Right ventricle myocardium superior (tissue), 1 donor: ENCODE results near the gene LOX. TPM values are rescaled to one million over a fixed set of nuclear protein-coding genes. Genes with fewer than 3 reads are reported as not detected.
"Not testable (repeated sequence)": the region's sequence is repeated elsewhere in the genome, so short reads cannot be mapped to it uniquely, and the experiment has no call there.

Source experiments
- ATAC-seq: fragments of 200-7000 bp; cut with Tn5 transposase; one replicate; pipeline ENCODE4 v1.9.1; 2020; ENCODE audit warnings: mild to moderate bottlenecking; ENCODE audit not compliant: poor library complexity
- DNase-seq: peaks from one replicate; pipeline ENCODE4 v3.0.0-alpha.2; 2020
- intact Hi-C: fragments of 100-400 bp; cut with DNase I; formaldehyde crosslinking; loops from one replicate; pipeline ENCODE4 v1.11.2; 2022
- total RNA-seq: library from RNA; stranded (reverse); fragmentation: NEBNext Ultra II Directional; extraction: Animal tissue kit (Norgen Biotek cat#: 25700); gene quantifications from one replicate; pipeline ENCODE4 v1.2.1, GENCODE V29; 2021
- donor health status: DM: no; HTN: yes; CAD: no; lungs with severe emphysema.

Gene LOX
- total RNA-seq, 1 donor from 2014 or later, result 3.1 TPM

DNA sequence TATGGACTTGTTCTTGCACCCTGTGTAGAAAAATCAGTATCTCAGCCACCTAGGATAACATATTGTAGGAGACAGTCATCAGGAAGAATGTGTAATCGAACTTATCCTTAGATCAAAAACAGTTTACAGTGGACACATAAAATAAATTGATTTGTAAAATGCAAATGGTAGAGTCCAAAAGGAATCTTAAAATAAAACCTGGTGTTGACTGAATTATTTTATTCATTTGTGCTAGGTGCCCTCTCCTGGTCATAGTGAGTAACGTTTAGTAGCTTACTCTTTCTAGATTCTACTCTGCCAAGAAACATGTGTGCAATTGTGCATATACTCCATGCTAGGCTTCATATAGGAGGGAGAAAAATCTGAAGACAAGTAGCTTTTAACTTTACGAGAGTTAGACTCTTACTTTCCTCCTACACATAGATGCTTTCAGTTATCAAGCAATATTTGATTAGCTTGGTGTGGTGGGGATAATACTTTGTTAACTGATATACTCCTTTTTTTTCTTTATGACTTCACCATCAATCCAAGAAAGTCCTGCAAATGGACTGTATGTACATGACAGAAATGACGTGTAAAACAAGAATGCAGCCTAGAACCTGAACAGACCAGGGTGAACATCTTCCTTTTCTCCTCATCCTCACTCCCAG, 23.7 kb upstream of the LOX start:
- ATAC-seq (peak; percentile 59), DNase-seq (no peak)
- intact Hi-C loops, result no loop called here

DNA sequence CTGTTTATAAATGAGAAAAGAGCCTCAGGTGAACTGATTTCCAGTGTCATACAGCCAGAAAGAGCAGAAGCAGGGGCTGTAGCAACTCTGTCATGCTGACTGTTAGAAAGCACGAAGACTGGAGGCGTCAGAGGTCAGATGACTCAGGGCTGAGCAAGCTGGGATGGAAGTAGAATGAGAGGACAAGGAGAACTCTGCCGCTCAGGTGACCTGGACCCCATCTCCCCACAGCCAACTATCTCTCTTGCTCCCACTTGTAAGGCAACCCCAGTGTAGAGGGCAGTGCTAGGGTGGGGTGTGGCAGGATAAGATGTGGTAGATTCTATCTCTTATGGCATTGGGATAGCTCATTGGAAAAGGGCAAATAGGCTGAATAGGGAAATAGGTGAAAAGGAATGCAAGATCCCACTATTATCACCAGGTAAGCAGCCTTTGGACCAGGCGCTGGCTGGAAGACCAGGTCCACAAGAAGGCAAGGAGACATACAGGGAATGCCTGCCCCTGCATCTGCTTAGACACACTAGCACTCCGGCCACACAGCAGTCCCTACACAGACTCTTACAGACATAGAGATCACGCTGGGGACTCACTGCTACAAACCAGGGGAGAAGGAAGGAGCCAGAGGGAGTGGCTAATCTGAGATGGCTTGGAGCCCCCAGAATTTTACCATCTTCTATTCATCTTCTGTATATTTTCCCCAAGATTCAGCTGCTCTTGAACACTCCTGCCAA, 21.2 kb upstream of the LOX start:
- intact Hi-C loops, result no loop called here
- DNase-seq (no peak), ATAC-seq (no peak)

DNA sequence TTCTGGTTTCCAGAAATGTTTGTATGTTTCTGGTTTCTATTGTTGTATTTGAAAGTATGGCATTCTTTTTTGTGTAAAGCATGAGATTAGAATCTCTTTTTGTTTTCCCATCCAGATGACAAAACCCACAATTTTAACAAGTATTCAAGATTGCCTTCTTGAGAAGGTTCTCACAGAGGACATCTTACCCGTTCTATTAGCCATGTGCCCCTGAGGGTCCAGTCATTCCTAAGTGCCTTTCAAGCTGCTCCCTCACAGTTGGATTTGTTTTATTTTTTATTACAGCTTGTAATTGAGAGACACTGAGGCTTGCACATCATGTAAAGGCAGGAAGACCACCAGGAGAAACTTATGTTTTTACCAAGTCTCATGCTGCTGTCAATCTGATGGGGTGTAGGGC, 19.3 kb upstream of the LOX start:
- no peak for DNase-seq
- ATAC-seq, result no peak
- intact Hi-C loops, result no loop called here

DNA sequence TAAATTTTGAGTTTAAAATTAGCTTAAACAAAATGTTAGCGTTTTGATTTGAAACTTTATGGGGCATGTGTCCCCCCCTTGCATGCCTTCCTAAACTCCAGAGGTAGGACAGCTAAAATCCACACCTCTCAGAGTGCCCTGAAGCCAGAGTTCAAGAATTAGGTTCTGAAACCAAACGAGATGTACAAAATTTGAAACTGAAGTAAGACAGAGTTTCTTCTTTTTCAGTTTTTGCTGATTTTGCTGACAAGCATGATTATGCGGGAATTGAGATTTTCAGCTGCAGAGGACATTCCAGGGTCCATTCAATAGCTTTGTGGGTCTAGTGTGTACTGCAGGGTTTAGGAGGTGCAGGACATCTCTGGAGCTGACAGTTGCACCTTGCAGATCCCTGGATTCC, 17.1 kb upstream of the LOX start:
- intact Hi-C loops, result no loop called here
- ATAC-seq (no peak), DNase-seq (no peak)

DNA sequence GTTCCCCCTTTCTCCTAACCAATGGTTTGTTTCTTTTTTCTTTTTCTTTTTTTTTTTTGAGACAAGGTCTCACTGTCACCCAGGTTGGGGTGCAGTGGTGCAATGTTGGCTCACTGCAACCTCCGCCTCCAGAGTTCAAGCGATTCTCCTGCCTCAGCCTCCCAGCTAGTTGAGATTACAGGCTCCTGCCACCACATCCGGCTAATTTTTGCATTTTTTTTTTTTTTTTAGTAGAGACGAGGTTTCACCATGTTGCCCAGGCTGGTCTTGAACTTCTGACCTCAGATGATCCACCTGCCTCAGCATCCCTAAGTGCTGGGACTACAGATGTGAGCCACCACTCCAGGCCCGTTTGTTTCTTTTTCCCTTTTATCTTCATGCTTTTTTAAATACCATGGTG, 16.2 kb upstream of the LOX start:
- intact Hi-C loops, ATAC-seq, DNase-seq: not testable (repeated sequence)

DNA sequence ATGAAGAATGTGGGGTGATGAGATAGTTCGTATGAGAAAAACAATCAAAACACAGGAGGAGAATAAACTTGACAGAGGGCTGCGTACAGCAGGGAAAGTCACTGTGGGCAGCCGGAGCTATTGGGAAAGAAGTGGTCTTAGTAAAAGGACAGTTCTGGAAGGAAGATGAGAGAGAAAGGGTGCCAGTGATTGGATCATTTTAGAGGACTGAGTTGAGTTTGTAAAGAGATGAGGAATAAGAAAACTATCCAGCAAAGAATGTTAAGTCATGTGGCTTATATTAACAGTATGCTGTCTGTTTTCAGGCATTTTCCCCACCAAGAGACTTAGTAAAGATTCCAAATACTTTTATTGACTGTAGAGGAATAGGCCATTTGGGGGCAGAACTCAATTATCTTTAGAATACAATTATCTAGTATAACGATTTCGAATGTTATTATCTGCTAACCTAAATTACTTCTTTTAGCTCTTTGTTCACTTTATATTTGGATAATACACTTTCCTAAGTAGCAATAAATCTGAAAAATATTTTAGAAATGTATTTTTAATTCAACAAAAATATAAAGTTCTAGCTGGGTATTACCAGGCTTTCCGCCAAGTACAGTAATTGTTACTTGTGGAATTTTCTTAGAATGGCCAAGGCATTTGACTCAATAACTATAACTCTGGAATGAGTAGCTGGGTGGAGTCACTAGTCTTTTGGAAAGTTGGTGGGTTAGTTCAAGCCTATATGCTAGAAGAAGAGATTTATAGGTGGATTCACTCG, 15.5 kb upstream of the LOX start:
- ATAC-seq (no peak), DNase-seq (no peak)
- intact Hi-C loops, result no loop called here

DNA sequence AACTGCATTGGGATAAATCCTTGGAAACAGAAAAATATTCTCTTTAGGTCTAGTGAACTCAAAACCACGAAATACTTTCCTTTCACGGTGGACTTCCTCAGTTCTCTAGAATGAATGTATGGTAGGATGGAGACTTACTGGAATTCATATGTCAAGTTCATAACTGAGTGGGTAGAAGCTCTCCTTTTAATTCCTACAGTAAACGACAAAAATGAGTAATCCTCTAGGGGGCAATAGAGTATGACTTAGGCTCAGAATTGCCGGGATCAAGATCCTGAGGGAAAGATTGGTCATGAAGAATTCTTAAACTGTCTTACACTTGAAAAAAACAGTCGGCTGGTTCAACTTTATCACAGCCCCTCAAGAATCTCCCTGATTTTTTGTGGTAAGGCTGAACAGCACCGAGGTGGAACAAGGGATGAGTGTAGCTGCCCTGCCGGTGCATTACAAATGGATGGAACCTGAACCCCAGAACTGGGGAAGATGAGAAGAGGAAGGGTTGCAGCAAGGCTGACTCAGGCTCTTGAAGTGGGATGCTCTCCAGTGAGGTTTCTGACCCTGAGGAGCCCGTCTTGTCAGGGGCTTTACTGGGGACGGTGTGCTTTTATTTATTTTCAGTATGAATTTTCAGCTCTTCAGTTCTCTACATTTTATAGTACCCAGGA, 14.0 kb upstream of the LOX start:
- no peak for ATAC-seq
- no peak for DNase-seq
- intact Hi-C loops, result no loop called here

DNA sequence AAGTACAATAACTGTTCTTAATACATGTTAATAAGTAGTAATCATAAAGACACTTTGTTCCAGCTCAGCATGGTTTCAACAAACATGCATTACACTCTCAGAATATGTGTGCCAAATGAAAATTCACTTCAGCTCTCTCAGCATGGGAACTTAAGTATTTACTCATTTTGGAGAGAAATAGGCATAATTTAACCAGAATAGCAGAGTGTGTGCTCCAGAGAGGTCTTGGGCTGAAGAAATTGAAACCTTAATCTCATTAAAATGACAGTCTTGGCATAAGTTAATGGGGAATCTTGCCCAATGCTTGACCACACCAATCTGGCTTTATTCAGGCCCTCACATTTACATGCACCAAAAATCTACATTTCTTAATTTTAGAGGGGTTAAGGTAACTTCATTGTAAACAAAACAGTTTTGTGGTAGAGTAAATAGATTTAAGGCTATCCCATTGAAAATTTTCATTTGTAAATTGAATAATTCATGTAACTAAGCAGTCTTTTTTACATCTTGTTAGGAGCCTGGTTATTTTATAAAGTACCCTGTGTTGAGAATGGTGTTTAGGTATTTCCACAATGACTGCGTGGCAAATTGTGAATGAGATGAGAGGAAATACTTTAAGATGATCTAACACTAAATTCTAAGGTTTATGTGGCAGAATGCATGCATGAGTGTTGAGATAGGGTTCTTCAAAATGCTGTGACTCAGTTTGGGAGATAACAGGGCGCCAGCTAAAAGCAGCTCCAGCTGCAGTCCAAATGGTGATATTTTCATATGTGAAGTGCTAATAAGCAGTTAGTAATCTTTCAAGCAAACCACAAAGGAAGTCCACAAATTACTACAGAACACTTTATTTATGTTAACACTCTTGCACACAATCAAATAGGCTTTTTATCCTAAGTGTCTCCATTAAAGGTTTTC, 11.3 kb upstream of the LOX start:
- intact Hi-C loops, result no loop called here
- DNase-seq (no peak), ATAC-seq (peak; percentile 68)

DNA sequence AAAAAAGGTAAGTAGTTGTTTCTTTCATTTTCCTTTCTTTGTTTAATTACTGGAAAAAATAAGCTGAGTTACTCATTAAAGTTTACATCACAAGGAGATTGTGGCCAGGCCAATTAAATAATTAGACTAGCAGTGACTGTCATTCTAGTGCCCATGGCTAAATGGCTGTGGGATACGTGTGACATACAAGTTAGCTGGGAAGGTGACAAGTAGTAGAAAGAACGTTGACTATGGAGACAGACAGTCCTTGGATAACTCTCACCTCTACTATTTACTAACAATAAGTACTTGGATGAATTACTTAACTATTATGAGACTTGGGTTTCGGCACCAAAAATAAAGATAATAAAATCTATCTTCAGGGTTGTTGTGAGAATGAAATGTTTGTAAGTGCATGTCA, 7.0 kb upstream of the LOX start:
- DNase-seq (no peak), ATAC-seq (no peak)
- intact Hi-C loops, result no loop called here

DNA sequence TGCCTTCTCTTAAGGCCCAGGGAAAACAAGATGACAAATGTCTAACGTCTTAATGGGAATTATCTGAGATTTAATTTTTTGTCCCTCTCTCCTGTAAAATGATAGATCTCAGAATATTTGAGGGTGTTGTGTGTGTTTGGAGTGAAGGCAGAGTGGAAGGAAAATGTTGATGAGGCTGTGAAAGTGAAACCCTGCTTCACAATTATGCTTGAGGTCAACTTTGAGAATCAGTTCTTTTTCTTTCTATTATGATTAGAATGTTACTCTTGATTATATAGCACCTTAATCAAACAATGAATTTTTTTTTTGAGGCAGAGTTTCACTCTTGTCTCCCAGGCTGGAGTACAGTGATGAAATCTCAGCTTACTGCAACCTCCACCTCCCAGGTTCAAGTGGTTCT, 5.5 kb upstream of the LOX start:
- intact Hi-C loops, result no loop called here

DNA sequence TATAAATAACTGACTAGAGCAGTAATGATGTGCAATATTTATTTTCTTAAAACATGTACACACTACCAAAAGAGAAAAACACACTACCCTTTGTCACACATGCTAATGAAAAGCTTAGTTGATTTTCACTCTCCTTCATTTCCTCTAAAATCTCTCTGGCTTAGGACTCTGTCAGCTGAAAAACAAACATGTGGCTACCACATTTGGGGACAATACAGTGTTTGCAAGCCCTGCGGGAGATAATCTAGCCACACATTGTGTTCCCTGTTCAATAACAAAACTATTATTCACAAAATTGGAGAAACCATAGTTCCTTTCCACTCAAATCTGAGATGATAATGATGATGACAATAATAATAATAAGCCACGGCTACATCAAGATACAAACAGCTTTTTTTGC, 3.5 kb upstream of the LOX start:
- intact Hi-C loops, result no loop called here
- DNase-seq, result no peak
- no peak for ATAC-seq

More for the DNA sequence above, 5.5 kb upstream of the LOX start:
- DNase-seq, result no peak
- ATAC-seq, result no peak

DNA sequence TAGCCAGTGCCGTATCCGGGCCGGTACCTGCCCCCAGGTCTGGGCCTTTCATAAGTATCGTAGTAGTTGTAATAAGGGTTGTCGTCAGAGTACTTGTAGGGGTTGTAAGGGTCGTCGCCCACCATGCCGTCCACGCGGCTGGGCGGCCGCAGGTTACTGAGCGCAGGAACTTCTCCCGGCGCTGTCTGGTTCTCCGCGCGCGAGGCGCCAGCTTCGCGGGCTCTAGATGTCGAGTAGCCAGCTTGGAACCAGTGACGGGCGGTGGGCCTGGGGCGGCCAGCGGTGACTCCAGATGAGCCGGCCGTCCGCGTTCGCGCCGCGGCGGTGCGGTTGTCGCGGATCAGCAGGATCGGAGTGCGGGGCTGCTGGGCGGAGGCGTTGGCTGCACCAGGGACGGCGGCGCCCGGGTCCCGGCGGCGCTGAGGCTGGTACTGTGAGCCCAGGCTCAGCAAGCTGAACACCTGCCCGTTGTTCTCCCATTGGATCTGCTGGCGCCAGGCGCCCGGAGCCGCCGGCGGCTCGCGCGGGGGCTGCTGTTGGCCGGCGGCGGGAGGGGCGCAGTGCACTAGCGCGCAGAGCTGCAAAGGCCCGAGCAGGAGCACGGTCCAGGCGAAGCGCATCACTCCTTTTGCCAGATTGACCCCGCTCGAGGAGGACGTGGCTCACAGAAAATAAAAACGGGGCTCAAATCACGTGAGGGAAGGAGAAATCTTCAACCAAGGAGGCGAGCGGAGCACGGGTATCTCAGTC, 518 bp downstream of the LOX start:
- ATAC-seq, result peak; percentile 63
- intact Hi-C loops, result no loop called here
- peak; percentile 52 for DNase-seq

DNA sequence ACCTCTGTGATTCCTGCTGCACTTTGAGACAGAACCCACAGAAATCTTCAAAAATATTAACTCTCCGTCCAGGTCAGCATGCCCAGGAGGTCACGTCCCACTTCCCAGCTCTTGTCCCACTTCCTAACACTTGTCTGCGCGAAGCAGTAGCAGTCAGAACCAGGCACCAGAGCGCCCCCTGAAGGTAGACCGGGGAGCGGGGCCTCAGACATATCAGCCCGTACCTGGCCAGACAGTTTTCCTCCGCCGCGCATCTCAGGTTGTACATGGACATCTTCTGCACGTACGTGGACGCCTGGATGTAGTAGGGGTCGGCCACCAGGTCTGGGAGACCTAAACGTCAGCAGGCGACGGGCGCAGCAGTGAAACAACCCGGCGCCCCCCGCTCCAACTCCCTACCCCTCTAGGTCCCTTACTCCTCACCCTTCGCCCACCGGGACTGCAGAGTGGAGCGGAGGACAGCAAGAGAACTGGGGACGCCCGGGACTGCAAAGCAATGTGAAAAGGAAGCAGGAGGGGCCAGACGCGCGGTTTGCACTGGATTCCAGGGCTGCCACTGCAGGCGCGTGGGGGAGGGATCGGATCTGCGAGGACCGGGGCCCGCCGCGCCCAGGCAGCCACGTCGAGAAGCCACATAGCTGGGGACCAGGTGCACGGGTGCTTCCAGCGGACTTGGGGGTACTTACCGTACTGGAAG, 1.2 kb downstream of the LOX start:
- intact Hi-C loops, result no loop called here
- ATAC-seq, result peak; percentile 82
- DNase-seq, result peak; percentile 85

DNA sequence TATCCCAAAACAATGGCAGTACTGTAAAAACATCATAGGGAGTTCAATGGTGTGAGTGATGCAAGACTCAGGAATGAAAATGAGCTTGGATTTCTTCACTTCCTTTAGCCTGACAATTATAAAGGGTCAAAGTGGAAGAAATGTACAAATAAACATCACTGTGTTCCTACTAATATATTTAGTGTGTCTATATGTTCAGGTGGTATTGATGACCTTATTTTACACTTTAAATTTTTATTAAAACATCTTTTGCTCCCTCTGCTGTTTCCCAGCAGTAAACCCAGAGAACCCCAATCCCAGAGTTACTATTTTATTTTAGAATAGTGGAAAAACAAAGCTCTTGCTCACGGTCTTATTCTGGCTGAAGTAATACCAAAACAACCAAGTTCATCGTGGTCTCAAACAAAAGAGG, 2.0 kb downstream of the LOX start:
- no peak for DNase-seq
- intact Hi-C loops, result no loop called here
- ATAC-seq, result no peak

DNA sequence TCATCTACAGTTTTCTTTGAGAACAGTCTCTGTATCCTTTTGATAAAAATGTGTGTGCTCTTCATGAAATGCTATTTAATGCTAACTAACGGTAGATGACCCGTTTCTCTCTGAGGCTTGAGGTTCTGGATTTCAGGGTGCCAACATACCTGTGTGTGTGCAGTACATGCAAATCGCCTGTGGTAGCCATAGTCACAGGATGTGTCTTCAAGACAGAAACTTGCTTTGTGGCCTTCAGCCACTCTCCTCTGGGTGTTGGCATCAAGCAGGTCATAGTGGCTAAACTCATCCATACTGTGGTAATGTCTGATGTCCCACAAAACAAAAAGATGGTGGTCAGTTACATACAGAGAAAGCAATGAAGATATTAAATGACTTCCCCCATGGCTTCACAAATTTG, 4.2 kb downstream of the LOX start:
- intact Hi-C loops, result no loop called here

DNA sequence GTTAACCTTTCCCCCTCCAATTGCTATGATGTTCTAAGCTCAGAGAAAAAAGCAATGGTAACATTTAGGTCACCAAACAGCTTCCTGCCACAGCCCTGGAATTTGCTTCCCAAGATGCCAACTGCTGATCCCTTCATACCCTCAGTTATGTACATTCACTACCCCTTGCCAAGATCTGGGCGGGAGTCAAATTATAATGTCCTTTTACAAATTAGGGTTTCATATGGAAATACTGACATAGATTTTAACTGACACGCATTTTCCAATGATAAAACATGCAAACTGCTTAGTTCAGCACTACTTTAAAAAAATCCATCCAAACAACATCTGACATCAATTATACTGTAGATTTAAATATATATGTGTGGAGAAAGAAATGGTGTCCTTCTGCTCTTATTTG, 5.0 kb downstream of the LOX start:
- intact Hi-C loops, result no loop called here

More for the DNA sequence above, 4.2 kb downstream of the LOX start:
- no peak for ATAC-seq
- no peak for DNase-seq

DNA sequence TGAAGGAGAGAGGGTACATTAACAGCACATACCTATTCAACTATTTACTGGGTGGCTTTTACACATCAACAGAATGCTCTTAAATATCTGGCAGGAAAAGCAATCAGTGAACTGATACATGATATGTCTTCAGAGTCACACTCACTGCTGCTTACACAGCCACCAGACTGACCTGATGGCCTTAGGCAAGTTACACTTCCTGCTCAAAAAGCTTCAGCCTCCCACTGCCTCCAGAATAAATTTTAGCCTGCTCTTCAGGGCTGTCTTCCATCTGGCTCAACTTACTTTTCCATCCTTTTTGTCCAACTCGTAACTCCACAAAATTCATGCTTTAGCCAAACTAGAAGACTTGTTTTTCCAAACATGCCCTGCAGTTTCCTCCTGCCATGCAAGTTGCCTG, 10.7 kb downstream of the LOX start:
- ATAC-seq, result no peak
- intact Hi-C loops, result no loop called here
- DNase-seq, result no peak

More for the DNA sequence above, 5.0 kb downstream of the LOX start:
- no peak for ATAC-seq
- DNase-seq, result no peak
